IMR-90 (cell line): ENCODE measurements around the gene HNRNPUL1.
A peak's percentile ranks its signal among the peaks of the same experiment; 100 is the strongest.

Experiments used
- CEBPB ChIP-seq: IDR thresholded peaks from 2 replicates; pipeline ENCODE4 v1.6.1; 2012; ENCODE audit warnings: low read depth, low read length, improper control_type of control experiment
- CHD1 ChIP-seq: IDR thresholded peaks from 2 replicates; pipeline ENCODE4 v1.6.1; 2012; ENCODE audit warnings: low read depth, low read length, improper control_type of control experiment
- FOS ChIP-seq: fragments of 150-350 bp; IDR thresholded peaks from 2 replicates; pipeline ENCODE4 v1.6.1; 2016; ENCODE audit warnings: low read depth, low read length
- MAZ ChIP-seq: IDR thresholded peaks from 2 replicates; pipeline ENCODE4 v1.6.1; 2012; ENCODE audit warnings: low read depth, mild to moderate bottlenecking, low read length, improper control_type of control experiment, moderate library complexity, borderline replicate concordance
- MXI1 ChIP-seq: IDR thresholded peaks from 2 replicates; pipeline ENCODE4 v1.6.1; 2012; ENCODE audit warnings: low read depth, mild to moderate bottlenecking, low read length, moderate library complexity, borderline replicate concordance
- POLR2A ChIP-seq: IDR thresholded peaks from 2 replicates; pipeline ENCODE4 v1.6.1; 2012; ENCODE audit warnings: mild to moderate bottlenecking, low read depth, low read length
- RAD21 ChIP-seq: IDR thresholded peaks from 2 replicates; pipeline ENCODE4 v1.6.1; 2012; ENCODE audit warnings: low read length, improper control_type of control experiment
- RFX5 ChIP-seq: IDR thresholded peaks from 2 replicates; pipeline ENCODE4 v1.8.0; 2012; ENCODE audit warnings: low read depth, mild to moderate bottlenecking, low read length, moderate library complexity
- SMC3 ChIP-seq: fragments of 150-350 bp; IDR thresholded peaks from 2 replicates; pipeline ENCODE4 v1.6.1; 2016; ENCODE audit warnings: low read depth, mild to moderate bottlenecking, antibody characterized with exemption, low read length, moderate library complexity
- TF ChIP-seq, protein P1 (sequence below): conservative IDR thresholded peaks from 2 replicates; pipeline ENCODE4 v1.5.1; 2012; ENCODE audit warnings: mild to moderate bottlenecking, low read depth, low read length, improper control_type of control experiment
- TF ChIP-seq, protein P2 (sequence below): fragments of 150-350 bp; IDR thresholded peaks from 2 replicates; pipeline ENCODE4 v1.6.1; 2017; ENCODE audit warnings: mild to moderate bottlenecking, antibody characterized with exemption, low read length, low read depth

GRCh38 chr19:41223431-41224234 lies 40.5 kb upstream of the HNRNPUL1 start:
- TF ChIP-seq, protein P1, sequence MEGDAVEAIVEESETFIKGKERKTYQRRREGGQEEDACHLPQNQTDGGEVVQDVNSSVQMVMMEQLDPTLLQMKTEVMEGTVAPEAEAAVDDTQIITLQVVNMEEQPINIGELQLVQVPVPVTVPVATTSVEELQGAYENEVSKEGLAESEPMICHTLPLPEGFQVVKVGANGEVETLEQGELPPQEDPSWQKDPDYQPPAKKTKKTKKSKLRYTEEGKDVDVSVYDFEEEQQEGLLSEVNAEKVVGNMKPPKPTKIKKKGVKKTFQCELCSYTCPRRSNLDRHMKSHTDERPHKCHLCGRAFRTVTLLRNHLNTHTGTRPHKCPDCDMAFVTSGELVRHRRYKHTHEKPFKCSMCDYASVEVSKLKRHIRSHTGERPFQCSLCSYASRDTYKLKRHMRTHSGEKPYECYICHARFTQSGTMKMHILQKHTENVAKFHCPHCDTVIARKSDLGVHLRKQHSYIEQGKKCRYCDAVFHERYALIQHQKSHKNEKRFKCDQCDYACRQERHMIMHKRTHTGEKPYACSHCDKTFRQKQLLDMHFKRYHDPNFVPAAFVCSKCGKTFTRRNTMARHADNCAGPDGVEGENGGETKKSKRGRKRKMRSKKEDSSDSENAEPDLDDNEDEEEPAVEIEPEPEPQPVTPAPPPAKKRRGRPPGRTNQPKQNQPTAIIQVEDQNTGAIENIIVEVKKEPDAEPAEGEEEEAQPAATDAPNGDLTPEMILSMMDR, result no peak
- TF ChIP-seq POLR2A, result peak; percentile 89
- TF ChIP-seq SMC3, result no peak
- TF ChIP-seq RFX5, result no peak
- no peak for TF ChIP-seq CEBPB
- no peak for TF ChIP-seq MXI1
- TF ChIP-seq RAD21, result no peak
- peak; percentile 95 for TF ChIP-seq FOS
- TF ChIP-seq MAZ, result peak; percentile 82; the same call in 1 of the 2 replicates
- no peak for TF ChIP-seq CHD1
- TF ChIP-seq, protein P2, sequence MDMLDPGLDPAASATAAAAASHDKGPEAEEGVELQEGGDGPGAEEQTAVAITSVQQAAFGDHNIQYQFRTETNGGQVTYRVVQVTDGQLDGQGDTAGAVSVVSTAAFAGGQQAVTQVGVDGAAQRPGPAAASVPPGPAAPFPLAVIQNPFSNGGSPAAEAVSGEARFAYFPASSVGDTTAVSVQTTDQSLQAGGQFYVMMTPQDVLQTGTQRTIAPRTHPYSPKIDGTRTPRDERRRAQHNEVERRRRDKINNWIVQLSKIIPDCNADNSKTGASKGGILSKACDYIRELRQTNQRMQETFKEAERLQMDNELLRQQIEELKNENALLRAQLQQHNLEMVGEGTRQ, result peak; percentile 13; the same call in 1 of the 2 replicates
